ENCODE measurements around the gene PRPF8.

GRCh38 chr17:1601571-1601970, 83.1 kb downstream of the PRPF8 start:
- TF ChIP-seq CTCF (IDR thresholded peaks at IDR 0.05; ENCODE audit: poor library complexity, severe bottlenecking) = no peak
- no peak for TF ChIP-seq POLR2AphosphoS5 (IDR thresholded peaks at IDR 0.05)
- TF ChIP-seq SMC3 (conservative IDR thresholded peaks at IDR 0.05; ENCODE audit: poor library complexity) = no peak
- no peak for TF ChIP-seq REST (IDR thresholded peaks at IDR 0.05; ENCODE audit: borderline replicate concordance)
- no peak for TF ChIP-seq EZH2 (IDR thresholded peaks at IDR 0.05; ENCODE audit: borderline replicate concordance, insufficient read depth, low read length, poor library complexity, severe bottlenecking)
- no peak for TF ChIP-seq EP300 (conservative IDR thresholded peaks at IDR 0.05; ENCODE audit: poor library complexity, severe bottlenecking)

Data from neural cell (in vitro differentiated cells).